PC-9 (cell line): ENCODE data around the gene UBN1. TPM values are rescaled to one million over a fixed set of nuclear protein-coding genes. Genes with fewer than 3 reads are reported as not detected.

Experiments
- BruUV-seq: library from RNA; stranded (reverse); fragments of 400-500 nt; replicated peaks from 2 replicates; lab custom pipeline; 2021; lab: Mats Ljungman, UMichigan
- CTCF ChIA-PET: fragments of 300-600 bp; sonication (Branson Sonifier 250); formaldehyde crosslinking; loops from one replicate; lab custom pipeline; 2022; ENCODE audit warnings: antibody characterized with exemption; lab: Charles Lee
- POLR2A ChIA-PET: fragments of 300-600 bp; sonication (Branson Sonifier 250); formaldehyde crosslinking; loops from one replicate; lab custom pipeline; 2022; ENCODE audit warnings: antibody characterized with exemption; ENCODE audit not compliant: unreplicated experiment; lab: Charles Lee
- DNase-seq, 2 experiments: peaks; one replicate each; pipeline versions ENCODE4 v3.0.0 to v3.0.0-alpha.2; 2015 to 2022; ENCODE audit warnings: mixed read lengths in 1 of 2
- H2AFZ ChIP-seq: fragments of 200-600 bp; sonication (generic); 2 replicates; pipeline ENCODE4 v1.8.1; 2017; ENCODE audit warnings: antibody characterized with exemption
- H3F3A ChIP-seq: fragments of 200-600 bp; sonication (generic); 2 replicates; pipeline ENCODE4 v1.8.1; 2017; ENCODE audit warnings: antibody characterized with exemption, mild to moderate bottlenecking, low read depth; ENCODE audit not compliant: insufficient read depth
- H3K27ac ChIP-seq: fragments of 200-600 bp; sonication (generic); 2 replicates; pipeline ENCODE4 v1.6.1; 2016; ENCODE audit warnings: mixed run types
- H3K27me3 ChIP-seq: fragments of 200-600 bp; sonication (generic); 2 replicates; pipeline ENCODE4 v1.6.1; 2016; ENCODE audit warnings: low read depth, mixed run types; ENCODE audit not compliant: insufficient read depth
- H3K36me3 ChIP-seq: fragments of 200-600 bp; sonication (generic); 2 replicates; pipeline ENCODE4 v1.6.1; 2016; ENCODE audit warnings: low read depth, mixed run types
- H3K4me1 ChIP-seq: fragments of 200-600 bp; sonication (generic); replicated peaks from 2 replicates; pipeline ENCODE4 v1.6.1; 2016; ENCODE audit warnings: mixed run types; ENCODE audit not compliant: insufficient read depth
- H3K4me2 ChIP-seq: fragments of 200-600 bp; sonication (generic); 2 replicates; pipeline ENCODE4 v1.6.1; 2017; ENCODE audit warnings: mixed run types
- H3K4me3 ChIP-seq: fragments of 200-600 bp; sonication (generic); 2 replicates; pipeline ENCODE4 v1.6.1; 2016; ENCODE audit warnings: mixed run types
- H3K79me2 ChIP-seq: fragments of 200-600 bp; sonication (generic); 2 replicates; pipeline ENCODE4 v1.6.1; 2017; ENCODE audit warnings: low read depth, mixed run types
- H3K9me2 ChIP-seq: fragments of 200-600 bp; sonication (generic); 2 replicates; pipeline ENCODE4 v1.8.1; 2017; ENCODE audit warnings: mild to moderate bottlenecking; ENCODE audit not compliant: insufficient read depth
- H3K9me3 ChIP-seq: fragments of 200-600 bp; sonication (generic); 2 replicates; pipeline ENCODE4 v1.8.1; 2016; ENCODE audit warnings: low read depth; ENCODE audit not compliant: insufficient read depth
- H4K20me1 ChIP-seq: fragments of 200-600 bp; sonication (generic); 2 replicates; pipeline ENCODE4 v1.8.1; 2017; ENCODE audit not compliant: insufficient read depth
- CTCF ChIP-seq: fragments of 200-600 bp; sonication (generic); conservative IDR thresholded peaks from 2 replicates; pipeline ENCODE4 v1.6.1; 2017; ENCODE audit warnings: mixed run types, antibody characterized with exemption, mild to moderate bottlenecking, moderate library complexity
- EZH2 ChIP-seq: fragments of 200-600 bp; sonication (generic); IDR thresholded peaks from 2 replicates; pipeline ENCODE4 v1.8.0; 2017; ENCODE audit warnings: antibody characterized with exemption, low read depth
- intact Hi-C: fragments of 100-400 bp; cut with micrococcal nuclease; formaldehyde crosslinking; loops from one replicate; pipeline ENCODE4 v1.10.0; 2022; ENCODE audit not compliant: unreplicated experiment
- total RNA-seq: library from RNA; stranded (reverse); gene quantifications from 2 replicates; pipeline ENCODE4 v1.2.3, GENCODE V29; 2021

Gene UBN1
- total RNA-seq, 1 experiment from 2014 or later: 44.1 TPM

- Histone ChIP-seq H3K27me3 (no peaks in the 10 kb centered on the region), H3K4me3 (no peak overlapping the region), H3K9me3 (no peaks in the 10 kb centered on the region), H3K4me2 (no peak overlapping the region), H2AFZ (no peak overlapping the region), H3F3A (peaks cover 9% of the 10 kb centered on the region; the same call in 1 of the 2 replicates), H3K27ac (no peak overlapping the region), H4K20me1 (peaks cover 7% of the 10 kb centered on the region; the same call in 1 of the 2 replicates), H3K36me3 (peaks cover 19% of the 10 kb centered on the region), H3K4me1 (no peaks in the 10 kb centered on the region), H3K79me2 (no peaks in the 10 kb centered on the region), H3K9me2 (no peaks in the 10 kb centered on the region)
- ChIA-PET CTCF (no interaction called here), POLR2A (no interaction called here)
- TF ChIP-seq EZH2 (no peak), CTCF (no peak)
- BruUV-seq: no TSS peak
- DNase-seq: no peak
- intact Hi-C loops: no loop called here
These were observed 52.8 kb downstream of the UBN1 start for GRCh38 chr16:4900036-4900435.

- no peak for DNase-seq
- no peak overlapping the region for H3K27ac ChIP-seq
- H3K4me3 ChIP-seq: no peak overlapping the region
- H2AFZ ChIP-seq: no peak overlapping the region
- no peaks in the 10 kb centered on the region for H3K79me2 ChIP-seq
- TF ChIP-seq CTCF: no peak
- TF ChIP-seq EZH2: no peak
- H3K27me3 ChIP-seq: no peaks in the 10 kb centered on the region
- peaks cover 7% of the 10 kb centered on the region; the same call in 1 of the 2 replicates for H4K20me1 ChIP-seq
- H3K9me3 ChIP-seq: no peaks in the 10 kb centered on the region
- intact Hi-C loops: no loop called here
- no peak overlapping the region for H3K4me2 ChIP-seq
- BruUV-seq: no TSS peak
- ChIA-PET POLR2A (interaction anchor here (0.8 kb wide), 1 partner anchor 166 kb away, joined by 5 read pairs; the partner anchor contains the start of gene DNAAF8), CTCF (no interaction called here)
- peaks cover 9% of the 10 kb centered on the region; the same call in 1 of the 2 replicates for H3F3A ChIP-seq
- no peaks in the 10 kb centered on the region for H3K9me2 ChIP-seq
- peaks cover 19% of the 10 kb centered on the region for H3K36me3 ChIP-seq
- H3K4me1 ChIP-seq: no peaks in the 10 kb centered on the region
These were observed 53.5 kb downstream of the UBN1 start for GRCh38 chr16:4900750-4901149.

GRCh38 chr16:4902038-4902437 is 54.8 kb downstream of the UBN1 start:
- H3K9me3 ChIP-seq: no peaks in the 10 kb centered on the region
- H3K4me2 ChIP-seq: no peak overlapping the region
- H3K9me2 ChIP-seq: no peaks in the 10 kb centered on the region
- ChIA-PET POLR2A (no interaction called here), CTCF (no interaction called here)
- peaks cover 19% of the 10 kb centered on the region for H3K36me3 ChIP-seq
- H2AFZ ChIP-seq: no peak overlapping the region
- no peak overlapping the region for H3K27ac ChIP-seq
- no TSS peak for BruUV-seq
- intact Hi-C loops: no loop called here
- H3K4me3 ChIP-seq: no peak overlapping the region
- DNase-seq: no peak
- TF ChIP-seq EZH2 (no peak), CTCF (no peak)
- no peaks in the 10 kb centered on the region for H3K27me3 ChIP-seq
- no peaks in the 10 kb centered on the region for H3K79me2 ChIP-seq
- peaks cover 12% of the 10 kb centered on the region; the same call in 1 of the 2 replicates for H4K20me1 ChIP-seq
- no peaks in the 10 kb centered on the region for H3K4me1 ChIP-seq
- H3F3A ChIP-seq: peaks cover 17% of the 10 kb centered on the region; the same call in 1 of the 2 replicates
